ENCODE measurements around the gene CHCHD4. TPM values are rescaled to one million over a fixed set of nuclear protein-coding genes. Genes with fewer than 3 reads are reported as not detected.

The CHCHD4 gene
- total and polyA plus RNA-seq, 10 donors: 8.4 to 17.1 (median 9.9) TPM

DNA sequence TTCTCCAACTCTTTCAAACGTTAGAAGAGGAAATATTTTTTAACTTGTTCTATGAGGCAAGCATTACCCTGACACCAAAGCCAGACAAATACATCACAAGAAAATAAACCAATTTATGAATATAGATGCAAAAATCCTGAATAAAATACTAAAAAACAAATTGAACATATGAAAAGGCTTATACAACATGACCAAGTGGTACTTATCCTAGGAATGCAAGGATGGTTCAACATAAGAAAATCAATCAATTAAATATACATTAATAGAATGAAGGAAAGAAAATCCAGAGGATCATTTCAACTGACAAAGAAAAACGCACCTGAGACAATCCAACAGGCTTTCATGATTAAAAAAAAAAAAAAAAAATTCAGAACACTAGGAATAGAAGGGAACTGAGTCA lies 36.6 kb upstream of the CHCHD4 start:
- Histone ChIP-seq H3K4me1 (no peaks in the 10 kb centered on the region), H3K9me3 (peaks cover 2 to 21% (median 18%) of the 10 kb centered on the region in 8 donors), H3K27ac (no peak overlapping the region), H3K27me3 (replicated peaks in 1 of 7) (no peaks in the 10 kb centered on the region), H3K4me3 (no peak overlapping the region), H3K36me3 (peaks cover 21 to 100% (median 99%) of the 10 kb centered on the region in 6 donors)
- DNase-seq: no peak
- no peak for TF ChIP-seq CTCF (IDR thresholded peaks at IDR 0.05 in 8 of 11, conservative IDR thresholded peaks at IDR 0.05 in 3 of 11)
- no peak for TF ChIP-seq POLR2AphosphoS5 (IDR thresholded peaks at IDR 0.05)
- TF ChIP-seq POLR2A (IDR thresholded peaks at IDR 0.05): no peak
- 97 to 99% (median 98%) methylated on average over 2 of the region's 2 CpGs for WGBS, 5 donors
- intact Hi-C loops (cut with DNase I; ENCODE audit: low total_unique reads): no loop called here

- WGBS, 5 donors: 97 to 99% (median 98%) methylated on average over 8 of the region's 8 CpGs
- intact Hi-C loops (cut with DNase I; ENCODE audit: low total_unique reads): no loop called here
- DNase-seq: no peak
Observed at GRCh38 chr3:14159426-14159825, 34.8 kb upstream of the CHCHD4 start.

GRCh38 chr3:14158370-14158769 lies 33.7 kb upstream of the CHCHD4 start:
- Histone ChIP-seq H3K4me3 (no peak overlapping the region), H3K9me3 (peaks cover 2 to 21% (median 18%) of the 10 kb centered on the region in 8 donors), H3K27ac (no peak overlapping the region), H3K27me3 (replicated peaks in 1 of 7) (no peaks in the 10 kb centered on the region), H3K4me1 (peaks cover 0 to 5% (median 0%) of the 10 kb centered on the region in 6 donors), H3K36me3 (peaks cover 19 to 99% (median 85%) of the 10 kb centered on the region in 6 donors)
- TF ChIP-seq CTCF (IDR thresholded peaks at IDR 0.05 in 8 of 11, conservative IDR thresholded peaks at IDR 0.05 in 3 of 11): no peak
- peak in 1 of 3 donors; percentile 40 for TF ChIP-seq POLR2AphosphoS5 (IDR thresholded peaks at IDR 0.05)
- intact Hi-C loops (cut with DNase I; ENCODE audit: low total_unique reads): no loop called here
- no peak for DNase-seq
- WGBS, 5 donors: 94 to 99% (median 95%) methylated on average over 14 of the region's 14 CpGs

More at GRCh38 chr3:14159426-14159825, 34.8 kb upstream of the CHCHD4 start:
- no peak overlapping the region for H3K27ac ChIP-seq
- peaks cover 0 to 5% (median 0%) of the 10 kb centered on the region in 6 donors for H3K4me1 ChIP-seq
- H3K36me3 ChIP-seq: peaks cover 19 to 99% (median 87%) of the 10 kb centered on the region in 6 donors
- H3K4me3 ChIP-seq: no peak overlapping the region
- H3K27me3 ChIP-seq (replicated peaks in 1 of 7): no peaks in the 10 kb centered on the region
- TF ChIP-seq POLR2A (IDR thresholded peaks at IDR 0.05) (no peak), POLR2AphosphoS5 (IDR thresholded peaks at IDR 0.05) (no peak), CTCF (IDR thresholded peaks at IDR 0.05 in 8 of 11, conservative IDR thresholded peaks at IDR 0.05 in 3 of 11) (no peak)
- H3K9me3 ChIP-seq: peaks cover 2 to 21% (median 18%) of the 10 kb centered on the region in 8 donors

DNA sequence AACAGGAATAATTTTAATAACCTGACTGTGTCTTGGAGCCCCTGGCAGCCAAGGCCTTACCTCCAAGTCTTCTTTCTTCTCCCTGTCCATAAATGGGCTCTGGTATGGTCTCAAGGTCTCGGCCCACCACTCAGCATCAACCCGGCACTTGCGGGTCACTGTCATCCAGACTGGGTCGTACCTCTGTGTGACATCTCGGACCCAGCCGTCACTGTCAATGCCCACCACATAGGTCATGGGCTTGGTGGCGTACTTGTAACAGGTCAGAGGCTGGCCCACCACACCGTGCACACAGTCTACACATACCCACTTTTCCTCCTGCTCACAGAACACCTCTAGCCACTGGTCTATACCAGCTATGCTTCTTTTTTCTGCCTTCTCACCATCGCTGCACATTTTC lies 33.3 kb upstream of the CHCHD4 start:
- intact Hi-C loops (cut with DNase I; ENCODE audit: low total_unique reads): no loop called here
- peaks cover 0 to 5% (median 0%) of the 10 kb centered on the region in 6 donors for H3K4me1 ChIP-seq
- no peak overlapping the region for H3K27ac ChIP-seq
- H3K36me3 ChIP-seq: peaks cover 16 to 99% (median 84%) of the 10 kb centered on the region in 6 donors
- WGBS, 5 donors: 96 to 99% (median 98%) methylated on average over 9 of the region's 9 CpGs
- no peak for TF ChIP-seq CTCF (IDR thresholded peaks at IDR 0.05 in 8 of 11, conservative IDR thresholded peaks at IDR 0.05 in 3 of 11)
- TF ChIP-seq POLR2A (IDR thresholded peaks at IDR 0.05): no peak
- TF ChIP-seq POLR2AphosphoS5 (IDR thresholded peaks at IDR 0.05): no peak
- no peak overlapping the region for H3K4me3 ChIP-seq
- H3K27me3 ChIP-seq (replicated peaks in 1 of 7): no peaks in the 10 kb centered on the region
- no peak for DNase-seq
- peaks cover 2 to 21% (median 18%) of the 10 kb centered on the region in 8 donors for H3K9me3 ChIP-seq

Measured in spleen (tissue), 11 donors.